ENCODE results near the gene PHF14. TPM values are rescaled to one million over a fixed set of nuclear protein-coding genes. Genes with fewer than 3 reads are reported as not detected.

The PHF14 gene
- total RNA-seq, 4 donors from 2014 or later, result 15.4 to 38.9 (median 35.6) TPM

DNA sequence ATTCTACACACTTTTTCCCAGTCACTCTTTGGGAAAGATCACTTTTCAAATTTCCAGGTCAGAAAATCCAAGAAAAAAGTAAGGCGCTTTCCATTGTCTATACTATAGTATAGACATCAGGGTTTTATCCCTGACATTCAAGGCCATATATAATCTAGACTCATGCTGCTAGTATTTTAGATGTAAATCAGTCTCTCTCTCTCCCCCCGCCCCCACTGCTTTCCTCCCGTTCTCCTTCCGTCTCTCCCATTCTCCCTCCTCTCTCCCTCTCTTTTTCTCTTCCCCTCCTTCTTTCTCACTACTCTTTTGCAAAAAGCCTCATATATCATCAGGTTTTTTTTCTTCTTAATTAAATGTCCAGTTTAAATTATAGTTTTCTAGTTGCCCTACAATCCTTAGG lies 154.8 kb downstream of the PHF14 start:
- intact Hi-C loops (cut with DNase I), result no loop called here
- no peaks in the 10 kb centered on the region for H3K9me3 ChIP-seq
- 93 to 96% methylated on average over 4 of the region's 4 CpGs for WGBS, 2 donors
- no peaks in the 10 kb centered on the region for H3K4me1 ChIP-seq
- TF ChIP-seq, protein P1, sequence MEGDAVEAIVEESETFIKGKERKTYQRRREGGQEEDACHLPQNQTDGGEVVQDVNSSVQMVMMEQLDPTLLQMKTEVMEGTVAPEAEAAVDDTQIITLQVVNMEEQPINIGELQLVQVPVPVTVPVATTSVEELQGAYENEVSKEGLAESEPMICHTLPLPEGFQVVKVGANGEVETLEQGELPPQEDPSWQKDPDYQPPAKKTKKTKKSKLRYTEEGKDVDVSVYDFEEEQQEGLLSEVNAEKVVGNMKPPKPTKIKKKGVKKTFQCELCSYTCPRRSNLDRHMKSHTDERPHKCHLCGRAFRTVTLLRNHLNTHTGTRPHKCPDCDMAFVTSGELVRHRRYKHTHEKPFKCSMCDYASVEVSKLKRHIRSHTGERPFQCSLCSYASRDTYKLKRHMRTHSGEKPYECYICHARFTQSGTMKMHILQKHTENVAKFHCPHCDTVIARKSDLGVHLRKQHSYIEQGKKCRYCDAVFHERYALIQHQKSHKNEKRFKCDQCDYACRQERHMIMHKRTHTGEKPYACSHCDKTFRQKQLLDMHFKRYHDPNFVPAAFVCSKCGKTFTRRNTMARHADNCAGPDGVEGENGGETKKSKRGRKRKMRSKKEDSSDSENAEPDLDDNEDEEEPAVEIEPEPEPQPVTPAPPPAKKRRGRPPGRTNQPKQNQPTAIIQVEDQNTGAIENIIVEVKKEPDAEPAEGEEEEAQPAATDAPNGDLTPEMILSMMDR (IDR thresholded peaks at IDR 0.05), result no peak
- TF ChIP-seq POLR2A (IDR thresholded peaks at IDR 0.05), result no peak
- no peak overlapping the region for H3K27ac ChIP-seq
- H3K27me3 ChIP-seq, result no peaks in the 10 kb centered on the region
- no peak overlapping the region for H3K4me3 ChIP-seq
- DNase-seq, result no peak
- H3K36me3 ChIP-seq, result peaks cover 0 to 8% (median 0%) of the 10 kb centered on the region in 3 donors

DNA sequence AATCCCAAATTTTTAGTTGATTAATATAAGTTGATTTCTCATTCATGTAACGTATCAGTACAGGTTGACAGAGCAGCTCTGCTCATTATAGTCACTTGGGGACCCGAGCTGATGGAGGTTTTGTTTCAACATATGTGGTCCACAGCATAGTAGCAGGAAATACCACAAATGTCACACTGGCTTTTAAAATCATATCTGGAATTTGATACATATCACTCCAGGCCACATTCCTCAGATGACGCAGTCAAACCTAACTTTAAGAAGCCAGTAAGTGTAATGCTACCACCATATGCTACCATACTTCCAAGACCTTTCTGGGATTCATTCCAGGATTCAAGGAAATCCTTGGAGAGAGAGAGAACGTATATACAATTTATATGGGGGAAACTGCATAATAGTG lies 156.3 kb downstream of the PHF14 start:
- intact Hi-C loops (cut with DNase I), result no loop called here
- no peak overlapping the region for H3K27ac ChIP-seq
- no peak overlapping the region for H3K4me3 ChIP-seq
- H3K27me3 ChIP-seq, result no peaks in the 10 kb centered on the region
- TF ChIP-seq, protein P1 (IDR thresholded peaks at IDR 0.05), result no peak
- TF ChIP-seq POLR2A (IDR thresholded peaks at IDR 0.05), result no peak
- DNase-seq, result no peak
- H3K36me3 ChIP-seq, result peaks cover 0 to 15% (median 0%) of the 10 kb centered on the region in 3 donors
- 80 to 85% methylated on average over 4 of the region's 4 CpGs for WGBS, 2 donors
- H3K4me1 ChIP-seq, result no peaks in the 10 kb centered on the region
- no peaks in the 10 kb centered on the region for H3K9me3 ChIP-seq

DNA sequence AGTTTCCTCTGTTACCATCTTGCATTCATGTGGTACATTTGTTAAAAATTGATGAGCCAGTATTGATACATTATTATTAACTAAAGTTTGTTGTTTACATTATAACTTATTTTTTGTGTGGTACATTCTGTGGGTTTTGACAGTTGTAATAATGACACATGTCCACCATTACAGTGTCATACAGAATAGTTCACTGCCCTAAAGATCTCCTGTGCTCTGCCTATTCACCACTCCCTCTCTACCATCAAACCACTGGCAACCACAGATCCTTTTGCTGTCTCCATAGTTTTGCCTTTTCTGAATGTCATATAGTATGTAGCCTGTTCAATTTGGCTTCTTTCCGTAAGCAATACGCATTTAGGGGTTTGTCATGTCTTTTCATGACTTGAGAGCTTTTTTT lies 156.9 kb downstream of the PHF14 start:
- intact Hi-C loops (cut with DNase I), result no loop called here
- WGBS, 2 donors, result 95 to 100% methylated on average over 2 of the region's 2 CpGs

DNA sequence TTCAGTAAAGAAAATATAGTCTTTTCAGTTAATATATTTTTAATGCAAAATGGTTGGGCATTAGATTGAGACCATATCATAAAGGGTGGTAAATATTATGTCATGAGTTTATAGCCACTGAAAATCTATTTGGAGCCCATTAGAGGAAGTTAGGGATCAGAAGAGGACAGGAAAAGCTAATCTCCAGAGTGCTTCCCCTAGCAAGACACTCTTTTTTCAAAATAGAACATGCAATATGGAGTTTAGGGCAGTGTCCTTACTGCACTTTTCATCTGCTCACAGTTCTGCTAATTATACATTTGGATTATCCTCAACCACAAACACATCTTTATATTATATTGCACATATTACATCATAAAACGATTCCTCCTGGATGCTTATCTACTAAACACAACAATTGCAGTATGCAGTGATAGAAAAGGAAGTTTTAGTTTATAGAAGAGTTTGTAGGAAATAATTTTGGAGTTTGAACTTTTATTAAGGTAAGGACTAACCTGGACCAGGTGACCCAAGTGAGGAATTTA lies 159.8 kb downstream of the PHF14 start:
- no peak for DNase-seq
- H3K27me3 ChIP-seq, result no peaks in the 10 kb centered on the region
- H3K4me1 ChIP-seq, result no peaks in the 10 kb centered on the region
- H3K9me3 ChIP-seq, result no peaks in the 10 kb centered on the region
- no peak overlapping the region for H3K27ac ChIP-seq
- peaks cover 0 to 21% (median 0%) of the 10 kb centered on the region in 3 donors for H3K36me3 ChIP-seq
- 77 to 86% methylated on average over 1 of the region's 1 CpG for WGBS, 2 donors
- H3K4me3 ChIP-seq, result no peak overlapping the region
- intact Hi-C loops (cut with DNase I), result no loop called here
- TF ChIP-seq POLR2A (IDR thresholded peaks at IDR 0.05), result no peak
- TF ChIP-seq, protein P1 (IDR thresholded peaks at IDR 0.05), result no peak

More for the DNA sequence above, 156.9 kb downstream of the PHF14 start:
- Histone ChIP-seq H3K4me1 (no peaks in the 10 kb centered on the region), H3K36me3 (peaks cover 0 to 16% (median 0%) of the 10 kb centered on the region in 3 donors), H3K27ac (no peak overlapping the region), H3K27me3 (no peaks in the 10 kb centered on the region), H3K4me3 (no peak overlapping the region), H3K9me3 (no peaks in the 10 kb centered on the region)
- DNase-seq, result no peak
- TF ChIP-seq, protein P1 (IDR thresholded peaks at IDR 0.05), result no peak
- TF ChIP-seq POLR2A (IDR thresholded peaks at IDR 0.05), result no peak

DNA sequence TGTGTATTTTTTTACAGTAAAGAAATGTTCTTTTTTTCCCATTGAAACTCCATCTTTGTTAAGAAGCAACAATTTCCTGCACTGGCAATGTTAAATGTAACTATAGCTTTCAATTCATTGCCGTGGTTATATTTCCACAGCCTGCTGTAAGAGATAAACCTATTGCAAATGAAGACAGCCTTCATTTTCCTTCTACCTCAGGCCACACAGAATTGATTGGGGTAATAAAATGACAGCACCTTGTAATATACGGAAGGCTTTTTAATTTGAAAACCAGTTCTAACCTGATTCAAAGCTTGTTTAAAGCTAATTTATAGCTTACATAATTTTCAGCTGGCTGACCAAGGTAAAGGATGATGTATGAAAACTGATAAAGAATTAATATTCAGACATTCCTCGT lies 161.9 kb downstream of the PHF14 start:
- intact Hi-C loops (cut with DNase I), result no loop called here

More for the DNA sequence above, 161.9 kb downstream of the PHF14 start:
- Histone ChIP-seq H3K4me1 (no peaks in the 10 kb centered on the region), H3K4me3 (no peak overlapping the region), H3K27ac (no peak overlapping the region), H3K36me3 (peaks cover 0 to 21% (median 0%) of the 10 kb centered on the region in 3 donors), H3K27me3 (no peaks in the 10 kb centered on the region), H3K9me3 (no peaks in the 10 kb centered on the region)
- 90 to 92% methylated on average over 3 of the region's 3 CpGs for WGBS, 2 donors
- TF ChIP-seq POLR2A (IDR thresholded peaks at IDR 0.05), result no peak
- TF ChIP-seq, protein P1 (IDR thresholded peaks at IDR 0.05), result no peak
- DNase-seq, result no peak

All from esophagus squamous epithelium (tissue), 5 donors.